Stimulated activated CD8-positive, alpha-beta memory T cell treated with anti-CD3 and anti-CD28 coated beads, Interleukin-12 subunit alpha, Interleukin-12 subunit beta, amount 100 ng/mL, for 1 hour (primary cell): ENCODE data around the gene FNDC8.
"Not testable (repeated sequence)": the region's sequence is repeated elsewhere in the genome, so short reads cannot be mapped to it uniquely, and the experiment has no call there.

Experiments used
- DNase-seq: peaks from one replicate; pipeline ENCODE4 v3.0.0-alpha.2; 2020; ENCODE audit warnings: low read depth

The FNDC8 gene

GRCh38 chr17:35121315-35121714 lies at the start of gene FNDC8:
Gene FNDC8 (plus strand): TSS chr17:35121615. CDS start chr17:35121694, 79 bp downstream.
- DNase-seq: no peak

DNA sequence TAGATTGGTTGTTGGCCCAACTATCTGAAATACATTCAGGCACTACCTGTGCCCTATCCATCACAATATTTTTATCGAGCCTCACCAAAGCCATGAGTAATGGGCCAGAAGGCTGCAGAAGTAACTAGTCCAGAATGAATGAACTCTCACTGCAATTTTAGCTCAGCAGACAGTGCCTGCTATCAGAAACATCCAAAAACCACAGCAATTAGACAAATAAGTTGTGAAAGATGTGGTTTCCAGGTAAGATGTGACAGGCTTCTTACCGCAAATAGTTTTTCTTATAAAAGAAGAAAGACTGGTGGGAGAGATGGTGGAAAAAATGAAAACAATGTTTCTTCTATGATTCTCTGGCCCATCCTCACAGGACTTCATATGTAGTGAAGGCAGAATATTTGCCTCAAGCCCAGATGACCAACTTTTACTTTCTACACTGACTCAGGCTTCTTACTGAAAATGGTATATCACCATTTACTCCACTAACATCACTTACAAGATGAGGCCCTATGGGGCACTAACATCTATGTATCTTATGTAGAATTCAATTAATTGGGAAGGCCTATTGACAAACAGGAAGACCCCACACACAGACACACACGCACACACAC lies 48.1 kb upstream of the FNDC8 start:
- no peak for DNase-seq

GRCh38 chr17:35073991-35074627 lies 47.3 kb upstream of the FNDC8 start:
- no peak for DNase-seq

DNA sequence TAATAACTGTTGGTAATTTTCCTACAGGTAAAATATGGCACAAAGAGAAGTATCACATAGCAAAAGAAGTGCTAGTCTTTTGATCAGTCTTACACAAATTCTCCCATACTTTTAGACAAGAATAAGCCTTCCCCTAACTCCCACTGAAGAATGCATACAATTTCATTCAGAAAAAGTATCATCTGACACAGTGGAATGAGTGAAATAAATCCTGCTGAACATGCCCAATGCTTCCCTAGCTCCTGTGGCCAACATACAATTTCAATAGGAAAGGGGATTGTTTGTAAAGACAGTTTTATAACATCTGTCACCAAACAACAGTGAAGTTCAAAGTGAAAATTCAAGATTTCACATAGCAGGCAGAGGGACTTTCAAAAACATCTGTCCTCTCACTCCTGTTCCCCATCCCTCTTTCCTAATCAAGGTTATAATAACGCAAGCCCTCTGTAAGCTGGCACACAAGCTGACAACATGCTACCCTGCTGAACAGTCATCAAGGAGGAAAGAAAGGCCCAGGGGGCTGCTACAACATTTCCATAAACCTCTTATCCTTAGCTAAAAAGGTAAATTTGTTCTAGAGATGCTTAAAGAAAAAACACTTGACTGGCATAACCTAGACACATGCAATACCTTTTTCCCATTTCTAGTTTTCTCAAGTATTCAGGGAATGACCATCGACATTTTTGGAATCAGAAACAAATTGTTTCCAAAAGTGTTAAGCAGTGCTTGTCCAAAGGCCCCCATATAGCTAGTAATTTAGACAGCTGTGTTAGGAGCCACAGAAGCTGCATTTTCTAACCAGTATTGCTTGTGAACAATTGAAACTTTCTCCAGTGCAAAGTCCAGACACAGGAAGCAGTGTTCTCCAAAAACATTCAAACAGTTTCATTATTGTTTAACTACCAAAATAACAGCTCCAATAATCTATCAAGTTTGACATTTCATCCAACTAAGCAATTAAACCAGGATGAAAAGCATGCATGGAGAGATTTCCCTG lies 46.4 kb upstream of the FNDC8 start:
- DNase-seq: no peak

- no peak for DNase-seq
Observed at GRCh38 chr17:35076874-35077273, 44.5 kb upstream of the FNDC8 start.

DNA sequence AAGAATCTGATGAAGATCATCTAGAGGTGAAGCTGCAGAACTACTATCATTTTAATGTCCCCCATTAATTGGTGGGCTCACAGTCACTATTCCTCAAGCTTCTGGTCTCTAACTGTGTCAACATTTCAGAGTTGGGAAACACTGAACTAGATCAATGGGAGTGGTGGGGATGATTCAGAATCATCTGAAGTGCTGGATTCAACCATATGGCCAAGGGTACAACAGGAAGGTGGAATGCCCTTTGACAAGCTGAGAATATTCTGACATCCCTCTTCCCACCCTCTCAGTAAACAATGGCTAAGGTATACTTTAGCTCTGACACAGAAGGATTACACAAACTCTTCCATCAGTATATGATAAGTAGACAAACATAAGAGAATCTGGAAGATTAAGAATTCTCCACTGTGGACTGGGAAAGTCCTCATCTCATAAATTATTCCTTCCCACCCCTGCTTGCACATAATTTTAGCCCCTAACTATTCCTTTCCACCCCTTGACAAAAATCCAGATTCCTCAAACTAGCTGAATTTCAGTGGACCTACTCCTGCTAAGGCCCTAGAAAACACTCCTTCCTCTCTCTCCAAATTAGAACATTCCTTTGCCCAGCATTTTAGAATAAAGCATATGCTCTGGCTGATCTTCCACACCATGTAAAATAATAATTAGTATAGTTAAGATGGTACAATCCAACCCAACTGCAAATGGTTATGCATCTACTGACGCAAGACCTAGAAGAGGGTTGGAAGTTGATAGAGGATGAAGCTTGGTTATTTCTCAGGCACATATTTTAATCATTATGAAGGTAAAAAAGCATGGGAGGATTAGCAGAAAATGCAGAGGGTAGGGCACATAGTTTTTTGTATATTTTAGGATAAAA lies 41.6 kb upstream of the FNDC8 start:
- DNase-seq: no peak

DNA sequence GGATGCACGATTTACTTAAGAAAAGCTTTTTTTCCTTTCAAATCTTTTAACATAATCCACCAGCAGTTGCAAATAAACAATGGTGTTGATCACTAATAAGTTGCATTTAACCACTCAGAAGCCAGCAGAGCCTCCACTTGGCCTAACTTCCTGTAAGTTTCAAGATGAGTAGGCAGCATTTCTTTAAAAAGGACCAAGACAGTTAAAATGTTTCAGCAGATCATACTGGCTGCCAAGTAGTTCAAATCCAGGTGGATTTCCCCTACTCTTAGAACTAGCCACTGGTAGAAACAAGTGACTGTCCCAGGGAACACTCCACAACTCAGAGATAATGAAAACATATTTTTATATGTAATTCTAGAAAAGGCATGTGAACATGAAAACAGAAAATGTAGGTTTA lies 40.9 kb upstream of the FNDC8 start:
- DNase-seq: no peak

DNA sequence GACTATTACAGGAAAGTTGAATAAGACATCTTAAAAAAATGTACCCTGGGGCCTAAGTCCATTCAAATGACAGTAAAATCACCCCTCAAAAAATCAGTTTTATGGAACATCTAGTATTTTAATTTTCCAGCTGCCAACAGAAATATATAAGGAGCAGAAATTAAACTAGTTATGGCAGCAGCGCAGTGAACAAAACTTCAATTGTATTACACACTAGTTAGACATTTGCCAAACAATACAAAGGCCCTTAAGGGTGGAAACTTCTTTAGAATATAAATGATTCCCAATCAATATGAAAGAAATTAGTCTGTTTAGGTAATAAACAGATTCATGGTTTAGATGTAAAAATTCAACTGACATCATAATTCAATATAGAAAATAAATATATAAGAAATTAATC lies 39.8 kb upstream of the FNDC8 start:
- DNase-seq: no peak

DNA sequence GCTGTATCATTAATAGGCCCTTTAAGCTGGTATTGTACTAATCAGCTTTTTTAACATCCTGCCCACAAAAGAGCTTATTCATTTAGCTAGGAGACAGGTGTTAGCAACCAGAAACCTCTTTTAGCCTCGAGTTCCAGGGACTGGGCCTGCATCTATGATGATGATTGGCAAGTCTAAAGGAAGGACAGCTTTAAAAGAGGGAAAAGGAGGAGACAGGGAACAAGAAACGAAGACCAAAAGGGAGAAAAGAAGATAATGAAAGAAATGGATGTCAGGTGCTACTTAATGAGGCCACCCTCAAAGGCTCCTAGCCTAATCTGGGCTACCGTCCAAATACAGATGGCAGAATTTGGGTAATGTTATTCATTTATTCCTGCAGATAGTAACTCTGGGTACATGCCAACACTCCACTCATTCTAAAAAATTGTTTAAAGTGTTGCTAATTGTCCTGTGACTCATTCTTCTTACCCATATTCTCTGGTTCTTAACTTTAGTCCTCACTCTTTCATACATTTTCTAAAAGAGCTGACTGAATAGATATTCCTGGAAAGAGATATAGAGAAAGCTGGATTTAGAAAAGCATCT lies 39.2 kb upstream of the FNDC8 start:
- no peak for DNase-seq

GRCh38 chr17:35083071-35083470 lies 38.3 kb upstream of the FNDC8 start:
- no peak for DNase-seq

- DNase-seq: no peak
Observed at GRCh38 chr17:35084987-35085386, 36.4 kb upstream of the FNDC8 start.

DNA sequence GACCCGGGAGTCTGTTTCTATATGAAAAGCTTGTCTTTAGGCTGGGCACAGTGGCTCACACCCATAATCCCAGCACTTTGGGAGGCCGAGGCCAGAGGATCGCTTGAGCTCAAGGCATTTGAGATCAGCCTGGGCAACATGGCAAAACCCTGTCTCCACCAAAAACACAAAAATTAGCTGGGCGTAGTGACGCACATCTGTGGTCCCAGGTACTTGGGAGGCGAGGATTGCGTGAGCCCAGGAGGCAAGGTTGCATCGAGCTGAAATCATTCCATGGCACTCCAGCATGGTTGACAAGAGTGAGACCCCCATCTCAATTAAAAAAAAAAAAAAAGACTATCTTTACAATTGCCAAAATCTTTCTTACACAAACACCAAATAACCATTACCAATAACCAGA lies 35.3 kb upstream of the FNDC8 start:
- no peak for DNase-seq

DNA sequence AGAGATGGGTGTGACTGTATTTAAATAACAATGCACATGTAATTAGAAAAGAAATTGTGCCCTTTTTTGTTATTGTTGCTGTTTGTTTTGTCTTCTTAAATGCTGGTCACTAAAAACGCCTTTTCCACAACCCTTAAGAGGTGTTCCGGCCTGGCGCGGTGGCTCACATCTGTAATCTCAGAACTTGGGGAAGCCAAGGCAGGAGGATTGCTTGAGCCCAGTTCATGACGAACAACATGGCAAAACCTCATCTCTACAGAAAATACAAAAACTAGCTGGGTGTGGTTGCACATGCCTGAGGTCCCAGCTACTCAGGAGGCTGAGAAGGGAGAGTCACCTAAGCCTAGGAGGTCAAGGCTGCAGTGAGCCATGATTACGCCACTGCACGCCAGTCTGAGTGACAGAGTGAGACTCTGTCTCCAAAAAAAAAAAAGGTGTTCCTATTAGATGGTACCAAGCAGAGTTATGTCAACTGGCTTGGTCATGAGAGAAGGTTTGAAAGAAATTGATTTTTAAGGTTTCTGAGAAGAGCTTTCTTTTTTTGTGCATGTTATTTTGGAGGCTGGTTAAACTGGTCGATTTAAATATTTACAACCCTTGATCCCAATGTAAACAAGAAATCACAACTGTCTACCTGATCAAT lies 34.4 kb upstream of the FNDC8 start:
- no peak for DNase-seq

GRCh38 chr17:35087731-35088355 lies 33.6 kb upstream of the FNDC8 start:
- DNase-seq: no peak

- no peak for DNase-seq
Observed at GRCh38 chr17:35088356-35088880, 33.0 kb upstream of the FNDC8 start.

DNA sequence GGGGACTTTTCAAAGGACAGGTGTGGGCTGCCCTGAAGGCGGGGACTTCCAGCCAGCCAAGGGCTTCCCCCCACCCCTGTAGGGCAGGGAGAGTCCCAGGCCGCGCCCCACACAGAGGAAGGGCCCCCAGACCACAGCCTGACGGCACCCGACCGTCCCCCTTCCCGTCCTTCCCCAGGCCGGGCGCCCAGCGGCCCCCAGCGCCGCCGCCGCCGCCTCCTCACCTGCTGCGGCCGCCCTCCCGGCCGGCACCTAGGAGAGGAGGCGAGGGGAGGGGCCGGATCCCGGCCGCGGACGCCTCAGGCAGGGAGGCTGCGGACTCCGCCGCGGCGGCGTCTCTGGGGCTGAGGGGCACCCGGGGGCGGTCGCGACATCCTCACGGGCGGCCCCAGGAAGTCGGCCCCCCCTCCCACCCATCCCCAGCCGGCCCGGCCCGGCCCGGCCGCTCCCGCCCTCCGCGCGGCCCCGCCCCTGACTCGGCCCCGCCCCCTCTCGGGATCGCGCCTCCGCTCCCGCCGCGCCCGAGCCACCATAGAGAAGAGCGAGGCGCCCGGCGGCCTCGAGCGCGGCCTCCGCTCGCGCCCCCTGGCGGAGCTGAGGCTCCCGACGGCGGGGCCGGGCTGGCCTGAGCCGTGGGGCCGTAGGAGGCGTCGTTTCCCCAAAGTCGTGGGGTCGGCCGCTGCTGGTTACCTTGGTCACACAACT lies 32.4 kb upstream of the FNDC8 start:
- DNase-seq: peak; percentile 81

DNA sequence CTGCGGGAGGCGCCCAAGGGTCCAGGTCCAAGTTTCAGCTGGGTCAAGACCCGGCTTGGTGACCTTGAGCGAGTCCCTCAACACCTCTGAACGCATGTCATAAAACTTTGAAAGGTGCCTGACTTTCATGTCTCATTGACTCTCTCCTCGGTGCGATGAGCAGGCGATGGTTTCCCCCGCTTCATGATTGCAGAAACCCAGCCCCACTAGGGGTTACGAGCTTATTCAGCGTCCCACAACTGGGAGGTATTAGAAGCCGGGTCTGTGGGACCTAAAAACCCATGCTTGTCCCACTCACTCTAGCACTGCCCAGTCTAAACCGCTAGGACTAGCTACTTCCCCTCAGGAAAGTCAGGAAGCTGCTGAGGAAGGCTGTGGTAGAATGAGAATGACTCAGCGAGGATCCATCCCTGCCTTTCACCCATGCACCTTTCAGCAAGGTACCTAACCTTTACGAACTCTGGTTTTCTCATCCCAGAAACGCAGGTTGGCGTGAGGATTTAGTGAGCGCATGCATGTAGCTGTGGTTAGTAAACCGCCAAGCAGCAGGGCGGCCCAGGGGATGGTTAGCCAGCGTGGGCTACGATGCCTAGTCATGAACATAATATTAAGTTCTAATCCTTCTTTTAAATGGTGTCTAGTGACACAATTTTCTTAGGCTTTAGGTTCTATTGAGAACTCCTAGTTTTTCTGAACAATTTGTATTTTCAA lies 31.7 kb upstream of the FNDC8 start:
- peak; percentile 31 for DNase-seq

- not testable (repeated sequence) for DNase-seq
Observed at GRCh38 chr17:35090707-35091106, 30.7 kb upstream of the FNDC8 start.

DNA sequence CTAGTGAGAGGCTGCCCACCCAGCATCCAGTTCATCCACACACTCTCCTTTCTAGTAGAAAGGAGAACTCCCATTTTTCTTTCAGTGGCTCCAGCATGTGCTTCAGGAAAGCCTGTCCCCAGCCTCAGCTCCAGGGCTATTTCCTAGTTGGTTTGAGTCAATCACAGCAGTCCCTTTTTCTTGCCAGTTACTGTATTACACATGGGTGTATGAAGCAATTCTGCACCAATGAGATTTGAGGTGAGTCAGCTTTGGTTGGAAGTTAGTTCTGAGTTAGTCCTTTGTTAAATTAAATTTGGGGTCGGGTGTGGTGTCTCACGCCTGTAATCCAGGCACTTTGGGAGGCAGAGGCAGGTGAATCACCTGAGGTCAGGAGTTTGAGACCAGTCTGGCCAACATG lies 26.5 kb upstream of the FNDC8 start:
- no peak for DNase-seq
